IMR-90 (cell line): Measurements from ENCODE around the gene UBXN1. TPM values are rescaled to one million over a fixed set of nuclear protein-coding genes. Genes with fewer than 3 reads are reported as not detected.

Source experiments
- ATAC-seq: fragments of 200-7000 bp; cut with Tn5 transposase; 2 replicates; pipeline ENCODE4 v1.9.1; 2020; ENCODE audit warnings: low read depth, mild to moderate bottlenecking, moderate library complexity
- BruUV-seq: library from RNA; stranded (reverse); fragments of 400-500 nt; replicated peaks from 2 replicates; lab custom pipeline; 2021; lab: Mats Ljungman, UMichigan
- CTCF ChIA-PET: fragments of 300-600 bp; formaldehyde crosslinking; extraction: SDS; loops from one replicate; lab custom pipeline; 2021; ENCODE audit warnings: antibody characterized with exemption; lab: Yijun Ruan, JAX
- POLR2A ChIA-PET: fragments of 300-600 bp; sonication (Branson Sonifier 250); formaldehyde crosslinking; loops from one replicate; lab custom pipeline; 2022; ENCODE audit warnings: antibody characterized with exemption; ENCODE audit not compliant: unreplicated experiment; lab: Charles Lee
- DNase-seq: peaks from one replicate; pipeline ENCODE4 v3.0.0; 2013
- H2AFZ ChIP-seq: replicated peaks from 2 replicates; pipeline ENCODE3; 2013; ENCODE audit warnings: low read length, mild to moderate bottlenecking; ENCODE audit not compliant: poor library complexity
- H2AK5ac ChIP-seq: 2 replicates; pipeline ENCODE4 v1.6.1; 2013; ENCODE audit warnings: low read depth, low read length, inconsistent platforms
- H2AK9ac ChIP-seq: replicated peaks from 2 replicates; pipeline ENCODE3; 2013; ENCODE audit warnings: mild to moderate bottlenecking, low read depth, low read length, moderate library complexity; ENCODE audit not compliant: poor library complexity
- H2BK120ac ChIP-seq: 2 replicates; pipeline ENCODE4 v1.6.1; 2013; ENCODE audit warnings: low read depth, low read length, inconsistent platforms
- H2BK15ac ChIP-seq: 3 replicates; pipeline ENCODE4 v1.6.1; 2013; ENCODE audit warnings: low read depth, low read length, inconsistent platforms
- H2BK20ac ChIP-seq: 2 replicates; pipeline ENCODE4 v1.6.1; 2013; ENCODE audit warnings: low read depth, mild to moderate bottlenecking, inconsistent platforms, low read length, moderate library complexity
- H2BK5ac ChIP-seq: 2 replicates; pipeline ENCODE4 v1.6.1; 2013; ENCODE audit warnings: mild to moderate bottlenecking, low read depth, low read length, inconsistent platforms; ENCODE audit not compliant: poor library complexity, severe bottlenecking
- H3K14ac ChIP-seq: replicated peaks from 2 replicates; pipeline ENCODE4 v1.6.1; 2013; ENCODE audit warnings: low read depth, low read length, inconsistent platforms
- H3K18ac ChIP-seq: 2 replicates; pipeline ENCODE4 v1.6.1; 2013; ENCODE audit warnings: low read depth, low read length, control low read depth
- H3K23ac ChIP-seq: 2 replicates; pipeline ENCODE4 v1.6.1; 2013; ENCODE audit warnings: low read depth, low read length, inconsistent platforms
- H3K27ac ChIP-seq: 2 replicates; pipeline ENCODE4 v1.5.1; 2013; ENCODE audit warnings: mild to moderate bottlenecking, control low read depth, low read length; ENCODE audit not compliant: insufficient read depth
- H3K27me3 ChIP-seq: 2 replicates; pipeline ENCODE4 v1.6.1; 2013; ENCODE audit warnings: low read length; ENCODE audit not compliant: control insufficient read depth, insufficient read depth
- H3K36me3 ChIP-seq: 2 replicates; pipeline ENCODE4 v1.6.1; 2013; ENCODE audit warnings: low read length, mixed read lengths; ENCODE audit not compliant: control insufficient read depth, insufficient read depth
- H3K4ac ChIP-seq: 2 replicates; pipeline ENCODE4 v1.6.1; 2013; ENCODE audit warnings: low read depth, low read length, inconsistent platforms
- H3K4me1 ChIP-seq: 2 replicates; pipeline ENCODE4 v1.6.1; 2013; ENCODE audit warnings: low read length, mixed read lengths; ENCODE audit not compliant: control insufficient read depth, insufficient read depth
- H3K4me2 ChIP-seq: 2 replicates; pipeline ENCODE4 v1.6.1; 2013; ENCODE audit warnings: low read depth, mild to moderate bottlenecking, control low read depth, low read length, moderate library complexity
- H3K4me3 ChIP-seq: 2 replicates; pipeline ENCODE4 v1.5.1; 2013; ENCODE audit warnings: low read depth, mild to moderate bottlenecking, control low read depth, low read length, moderate library complexity; ENCODE audit not compliant: insufficient read depth
- H3K56ac ChIP-seq: 2 replicates; pipeline ENCODE4 v1.6.1; 2013; ENCODE audit warnings: low read length, inconsistent platforms; ENCODE audit not compliant: insufficient read depth; ENCODE audit errors: extremely low read depth
- H3K79me1 ChIP-seq, 2 experiments: 2 replicates each; pipeline ENCODE4 v1.6.1; 2013; ENCODE audit warnings: low read length in 2 of 2, inconsistent platforms in 1 of 2, low read depth in 1 of 2
- H3K9ac ChIP-seq: 2 replicates; pipeline ENCODE4 v1.6.1; 2013; ENCODE audit warnings: low read depth, low read length, control low read depth
- H3K9me1 ChIP-seq: 2 replicates; pipeline ENCODE4 v1.6.1; 2013; ENCODE audit warnings: low read length, inconsistent platforms; ENCODE audit not compliant: insufficient read depth
- H3K9me3 ChIP-seq: 2 replicates; pipeline ENCODE4 v1.6.1; 2013; ENCODE audit warnings: low read length; ENCODE audit not compliant: control insufficient read depth, insufficient read depth
- H4K20me1 ChIP-seq: 2 replicates; pipeline ENCODE4 v1.6.1; 2013; ENCODE audit warnings: low read length, inconsistent platforms; ENCODE audit not compliant: insufficient read depth
- H4K5ac ChIP-seq: 2 replicates; pipeline ENCODE4 v1.6.1; 2013; ENCODE audit warnings: mild to moderate bottlenecking, low read depth, low read length, control low read depth
- H4K8ac ChIP-seq, 2 experiments: 2 replicates each; pipeline ENCODE4 v1.6.1; 2013; ENCODE audit warnings: low read depth in 2 of 2, low read length in 2 of 2, control low read depth in 1 of 2, inconsistent platforms in 1 of 2
- H4K91ac ChIP-seq: 2 replicates; pipeline ENCODE4 v1.6.1; 2013; ENCODE audit warnings: low read depth, low read length, inconsistent platforms; ENCODE audit not compliant: insufficient read depth
- BHLHE40 ChIP-seq: fragments of 150-350 bp; IDR thresholded peaks from 2 replicates; pipeline ENCODE4 v1.6.1; 2016; ENCODE audit warnings: mild to moderate bottlenecking, low read depth, low read length
- CEBPB ChIP-seq: IDR thresholded peaks from 2 replicates; pipeline ENCODE4 v1.6.1; 2012; ENCODE audit warnings: low read depth, low read length, improper control_type of control experiment
- CHD1 ChIP-seq: IDR thresholded peaks from 2 replicates; pipeline ENCODE4 v1.6.1; 2012; ENCODE audit warnings: low read depth, low read length, improper control_type of control experiment
- FOS ChIP-seq: fragments of 150-350 bp; IDR thresholded peaks from 2 replicates; pipeline ENCODE4 v1.6.1; 2016; ENCODE audit warnings: low read depth, low read length
- MAFK ChIP-seq: IDR thresholded peaks from 2 replicates; pipeline ENCODE4 v1.6.1; 2012; ENCODE audit warnings: low read depth, low read length, improper control_type of control experiment
- MAZ ChIP-seq: IDR thresholded peaks from 2 replicates; pipeline ENCODE4 v1.6.1; 2012; ENCODE audit warnings: low read depth, mild to moderate bottlenecking, low read length, improper control_type of control experiment, moderate library complexity, borderline replicate concordance
- MXI1 ChIP-seq: IDR thresholded peaks from 2 replicates; pipeline ENCODE4 v1.6.1; 2012; ENCODE audit warnings: low read depth, mild to moderate bottlenecking, low read length, moderate library complexity, borderline replicate concordance
- NFE2L2 ChIP-seq: fragments of 150-350 bp; IDR thresholded peaks from 2 replicates; pipeline ENCODE4 v1.6.1; 2016; ENCODE audit warnings: low read depth, mild to moderate bottlenecking, low read length
- POLR2A ChIP-seq: IDR thresholded peaks from 2 replicates; pipeline ENCODE4 v1.6.1; 2012; ENCODE audit warnings: mild to moderate bottlenecking, low read depth, low read length
- RAD21 ChIP-seq: IDR thresholded peaks from 2 replicates; pipeline ENCODE4 v1.6.1; 2012; ENCODE audit warnings: low read length, improper control_type of control experiment
- RCOR1 ChIP-seq: IDR thresholded peaks from 2 replicates; pipeline ENCODE4 v1.6.1; 2012; ENCODE audit warnings: mild to moderate bottlenecking, low read length, improper control_type of control experiment; ENCODE audit not compliant: insufficient replicate concordance
- RFX5 ChIP-seq: IDR thresholded peaks from 2 replicates; pipeline ENCODE4 v1.8.0; 2012; ENCODE audit warnings: low read depth, mild to moderate bottlenecking, low read length, moderate library complexity
- SMC3 ChIP-seq: fragments of 150-350 bp; IDR thresholded peaks from 2 replicates; pipeline ENCODE4 v1.6.1; 2016; ENCODE audit warnings: low read depth, mild to moderate bottlenecking, antibody characterized with exemption, low read length, moderate library complexity
- WGBS, 2 experiments: methylation state at CpG; one replicate each; pipeline versions ENCODE4 v1.1.5 to v1.1.7; 2013; ENCODE audit warnings: missing lambda C conversion rate in 2 of 2; ENCODE audit not compliant: insufficient read length in 1 of 2; ENCODE audit errors: extremely low coverage in 2 of 2; 5-methylcytosine and 5-hydroxymethylcytosine counted together
- dilution Hi-C: fragments of 300-500 bp; cut with HindIII; formaldehyde crosslinking; loops from one replicate; pipeline ENCODE4 v1.14.3; 2018; ENCODE audit warnings: low sequenced_read_pairs; ENCODE audit not compliant: unreplicated experiment
- in situ Hi-C: fragments of 300-500 bp; cut with MboI; formaldehyde crosslinking; loops from 3 replicates; pipeline ENCODE4 v1.14.3; 2019; ENCODE audit warnings: low sequenced_read_pairs, inconsistent platforms, mixed read lengths
- intact Hi-C: fragments of 100-400 bp; cut with micrococcal nuclease; formaldehyde crosslinking; loops from 2 replicates; pipeline ENCODE4 v1.10.0; 2022
- polyA plus RNA-seq, 3 experiments: library from polyadenylated mRNA; depleted of rRNA; stranded (reverse); fragments of >200 nt; gene quantifications; 2 replicates each; pipeline ENCODE4 v1.2.3, GENCODE V29; 2012; ENCODE audit warnings: low replicate concordance in 1 of 3
- total RNA-seq: library from RNA; depleted of rRNA; stranded (reverse); fragments of >200 nt; gene quantifications from 2 replicates; pipeline ENCODE4 v1.2.3, GENCODE V29; 2012
- TF ChIP-seq, protein P1 (sequence below): fragments of 150-350 bp; IDR thresholded peaks from 2 replicates; pipeline ENCODE4 v1.6.1; 2017; ENCODE audit warnings: mild to moderate bottlenecking, antibody characterized with exemption, low read length, low read depth
- TF ChIP-seq, protein P2 (sequence below): conservative IDR thresholded peaks from 2 replicates; pipeline ENCODE4 v1.5.1; 2012; ENCODE audit warnings: mild to moderate bottlenecking, low read depth, low read length, improper control_type of control experiment
- TF ChIP-seq, protein P3 (sequence below): fragments of 150-350 bp; IDR thresholded peaks from 2 replicates; pipeline ENCODE4 v1.6.1; 2016; ENCODE audit warnings: low read depth, mild to moderate bottlenecking, low read length, moderate library complexity, borderline replicate concordance

UBXN1 gene
- total and polyA plus RNA-seq, 2 of the 4 experiments (the other 2 are of a cell fraction) = 50.0 to 81.6 TPM

DNA sequence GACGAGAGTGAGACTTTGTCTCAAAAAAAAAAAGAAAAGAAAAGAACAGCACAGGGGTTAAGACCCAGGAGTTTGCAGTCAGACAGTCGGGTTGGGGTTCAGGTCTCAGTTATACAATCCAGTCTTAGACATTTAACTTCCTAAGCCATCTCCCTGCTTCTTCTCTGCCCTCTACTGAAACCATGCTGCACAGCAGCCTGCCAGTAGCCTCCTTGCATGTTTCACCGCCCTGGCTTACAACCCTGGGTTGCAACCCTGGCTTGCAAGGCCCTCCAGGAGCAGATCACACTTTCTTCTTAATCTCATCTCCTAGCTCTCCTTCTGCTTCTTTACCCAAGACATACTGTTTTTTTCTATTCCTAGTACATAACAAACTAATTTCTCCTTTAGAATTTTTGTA, 51.2 kb downstream of the UBXN1 start:
- intact Hi-C loops = no loop called here
- CTCF ChIA-PET = no interaction called here

More for the DNA sequence above, 51.2 kb downstream of the UBXN1 start:
- 64% methylated on average over 2 of the region's 3 CpGs; no CpG with 5 or more reads in 1 of the 2 experiments for WGBS, 2 experiments
- no peak overlapping the region for H3K4me3 ChIP-seq
- in situ Hi-C loops (no loop called here), dilution Hi-C loops (no loop called here)
- H2AFZ ChIP-seq = no peak overlapping the region
- ATAC-seq = no peak
- no peak overlapping the region for H2AK5ac ChIP-seq
- no peaks in the 10 kb centered on the region for H3K4me1 ChIP-seq
- BruUV-seq = no TSS peak
- no peaks in the 10 kb centered on the region for H3K27me3 ChIP-seq
- H3K4me2 ChIP-seq = no peak overlapping the region
- H3K36me3 ChIP-seq = peaks cover 69% of the 10 kb centered on the region
- H4K5ac ChIP-seq = no peak overlapping the region
- no peak overlapping the region for H3K14ac ChIP-seq
- H3K23ac ChIP-seq = no peak overlapping the region
- no peak for DNase-seq
- no peak overlapping the region for H3K27ac ChIP-seq
- no peak overlapping the region for H4K8ac ChIP-seq
- TF ChIP-seq POLR2A = no peak
- no peak for TF ChIP-seq FOS
- no peak for TF ChIP-seq CHD1
- TF ChIP-seq CEBPB = no peak
- TF ChIP-seq, protein P1, sequence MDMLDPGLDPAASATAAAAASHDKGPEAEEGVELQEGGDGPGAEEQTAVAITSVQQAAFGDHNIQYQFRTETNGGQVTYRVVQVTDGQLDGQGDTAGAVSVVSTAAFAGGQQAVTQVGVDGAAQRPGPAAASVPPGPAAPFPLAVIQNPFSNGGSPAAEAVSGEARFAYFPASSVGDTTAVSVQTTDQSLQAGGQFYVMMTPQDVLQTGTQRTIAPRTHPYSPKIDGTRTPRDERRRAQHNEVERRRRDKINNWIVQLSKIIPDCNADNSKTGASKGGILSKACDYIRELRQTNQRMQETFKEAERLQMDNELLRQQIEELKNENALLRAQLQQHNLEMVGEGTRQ = no peak
- TF ChIP-seq RAD21 = no peak
- no peak for TF ChIP-seq RCOR1
- no peak for TF ChIP-seq BHLHE40
- TF ChIP-seq NFE2L2 = no peak
- no peak for TF ChIP-seq MXI1
- no peak for TF ChIP-seq MAFK
- no peak for TF ChIP-seq RFX5
- no peak for TF ChIP-seq MAZ
- TF ChIP-seq, protein P2, sequence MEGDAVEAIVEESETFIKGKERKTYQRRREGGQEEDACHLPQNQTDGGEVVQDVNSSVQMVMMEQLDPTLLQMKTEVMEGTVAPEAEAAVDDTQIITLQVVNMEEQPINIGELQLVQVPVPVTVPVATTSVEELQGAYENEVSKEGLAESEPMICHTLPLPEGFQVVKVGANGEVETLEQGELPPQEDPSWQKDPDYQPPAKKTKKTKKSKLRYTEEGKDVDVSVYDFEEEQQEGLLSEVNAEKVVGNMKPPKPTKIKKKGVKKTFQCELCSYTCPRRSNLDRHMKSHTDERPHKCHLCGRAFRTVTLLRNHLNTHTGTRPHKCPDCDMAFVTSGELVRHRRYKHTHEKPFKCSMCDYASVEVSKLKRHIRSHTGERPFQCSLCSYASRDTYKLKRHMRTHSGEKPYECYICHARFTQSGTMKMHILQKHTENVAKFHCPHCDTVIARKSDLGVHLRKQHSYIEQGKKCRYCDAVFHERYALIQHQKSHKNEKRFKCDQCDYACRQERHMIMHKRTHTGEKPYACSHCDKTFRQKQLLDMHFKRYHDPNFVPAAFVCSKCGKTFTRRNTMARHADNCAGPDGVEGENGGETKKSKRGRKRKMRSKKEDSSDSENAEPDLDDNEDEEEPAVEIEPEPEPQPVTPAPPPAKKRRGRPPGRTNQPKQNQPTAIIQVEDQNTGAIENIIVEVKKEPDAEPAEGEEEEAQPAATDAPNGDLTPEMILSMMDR = no peak
- TF ChIP-seq, protein P3, sequence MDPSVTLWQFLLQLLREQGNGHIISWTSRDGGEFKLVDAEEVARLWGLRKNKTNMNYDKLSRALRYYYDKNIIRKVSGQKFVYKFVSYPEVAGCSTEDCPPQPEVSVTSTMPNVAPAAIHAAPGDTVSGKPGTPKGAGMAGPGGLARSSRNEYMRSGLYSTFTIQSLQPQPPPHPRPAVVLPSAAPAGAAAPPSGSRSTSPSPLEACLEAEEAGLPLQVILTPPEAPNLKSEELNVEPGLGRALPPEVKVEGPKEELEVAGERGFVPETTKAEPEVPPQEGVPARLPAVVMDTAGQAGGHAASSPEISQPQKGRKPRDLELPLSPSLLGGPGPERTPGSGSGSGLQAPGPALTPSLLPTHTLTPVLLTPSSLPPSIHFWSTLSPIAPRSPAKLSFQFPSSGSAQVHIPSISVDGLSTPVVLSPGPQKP = no peak
- no peak for TF ChIP-seq SMC3
- H3K18ac ChIP-seq = no peak overlapping the region
- no peaks in the 10 kb centered on the region for H3K9me3 ChIP-seq
- no peak overlapping the region for H3K4ac ChIP-seq
- peaks cover 3% of the 10 kb centered on the region; the same call in 1 of the 2 replicates for H3K9me1 ChIP-seq
- H2BK120ac ChIP-seq = no peak overlapping the region
- no peak overlapping the region for H2BK5ac ChIP-seq
- peaks cover 16 to 24% of the 10 kb centered on the region in 2 experiments for H3K79me1 ChIP-seq
- H3K56ac ChIP-seq = no peak overlapping the region
- H2BK20ac ChIP-seq = no peak overlapping the region
- no peak overlapping the region for H4K91ac ChIP-seq
- H3K9ac ChIP-seq = no peak overlapping the region
- no peak overlapping the region for H2AK9ac ChIP-seq
- no peak overlapping the region for H2BK15ac ChIP-seq
- H4K20me1 ChIP-seq = no peaks in the 10 kb centered on the region; the same call in 1 of the 2 replicates
- POLR2A ChIA-PET = no interaction called here
